H1 (cell line): Measurements from ENCODE around the gene HOXA11. TPM values are rescaled to one million over a fixed set of nuclear protein-coding genes. Genes with fewer than 3 reads are reported as not detected.

Experiments used
- ATF2 ChIP-seq: IDR thresholded peaks from 2 replicates; pipeline ENCODE4 v1.6.1; 2012; ENCODE audit warnings: low read length, inconsistent platforms
- BCL11A ChIP-seq, 2 experiments: IDR thresholded peaks; one replicate each; pipeline ENCODE4 v1.6.1; 2011; ENCODE audit warnings: low read depth in 2 of 2, low read length in 2 of 2, mild to moderate bottlenecking in 2 of 2
- CTCF ChIP-seq, 3 experiments: IDR thresholded peaks; 1 replicate in 2 of 3; 2 replicates in 1 of 3; pipeline versions ENCODE4 v1.5.1 to v1.6.1; 2011; ENCODE audit warnings: low read length in 3 of 3, mild to moderate bottlenecking in 3 of 3, inconsistent platforms in 2 of 3, low read depth in 1 of 3, moderate library complexity in 1 of 3; ENCODE audit not compliant: insufficient read depth in 1 of 3; ENCODE audit errors: control extremely low read depth in 1 of 3
- MAX ChIP-seq: IDR thresholded peaks from 2 replicates; pipeline ENCODE4 v1.6.1; 2012; ENCODE audit warnings: inconsistent platforms
- POLR2A ChIP-seq, 2 experiments: IDR thresholded peaks; 1 replicate in 1 of 2; 2 replicates in 1 of 2; pipeline ENCODE4 v1.6.1; 2011; ENCODE audit warnings: low read depth in 2 of 2, low read length in 2 of 2, mild to moderate bottlenecking in 2 of 2; ENCODE audit errors: control extremely low read depth in 1 of 2
- RFX5 ChIP-seq: IDR thresholded peaks from 2 replicates; pipeline ENCODE4 v1.6.1; 2011; ENCODE audit warnings: low read depth, low read length, improper control_type of control experiment, borderline replicate concordance
- polyA plus RNA-seq, 7 experiments: library from polyadenylated mRNA; depleted of rRNA in 3 of 7; stranded (reverse) in 5 of 7; unstranded in 2 of 7; fragments of >200 nt in 5 of 7; fragments of 200-250 nt in 2 of 7; gene quantifications; 1 replicate in 5 of 7; 2 replicates in 1 of 7; 4 replicates in 1 of 7; pipeline versions ENCODE4 v1.2.1 to v1.2.3, GENCODE V29; 2011 to 2013; ENCODE audit warnings: missing spikeins in 2 of 7, mixed read lengths in 2 of 7
- total RNA-seq: library from RNA; stranded (reverse); fragmentation: NEBNext Ultra II Directional; extraction: Animal tissue kit (Norgen Biotek cat#: 25700); gene quantifications from 2 replicates; pipeline ENCODE4 v1.2.1, GENCODE V29; 2021

HOXA11 gene
- total and polyA plus RNA-seq, 2 of the 8 experiments (the other 6 are each of a cell fraction or from before 2014, with no cell fraction given) = not detected

GRCh38 chr7:27209933-27210440 is 25.0 kb upstream of the HOXA11 start (continued):
- TF ChIP-seq CTCF (IDR thresholded peaks at IDR 0.05; ENCODE audit: control extremely low read depth in 1 of 3, insufficient read depth in 1 of 3, low read depth in 1 of 3, low read length in 3 of 3) = no peak
- no peak for TF ChIP-seq RFX5
- TF ChIP-seq BCL11A (IDR thresholded peaks at IDR 0.05; ENCODE audit: low read depth in 2 of 2, low read length in 2 of 2) = no peak
- TF ChIP-seq ATF2 = no peak
- TF ChIP-seq MAX = no peak
- TF ChIP-seq POLR2A (IDR thresholded peaks at IDR 0.05; ENCODE audit: control extremely low read depth in 1 of 2, low read depth in 2 of 2, low read length in 2 of 2) = no peak
- TF ChIP-seq, all 59 proteins: peak for 0
